HUES48 (cell line): Measurements from ENCODE around the gene BOLA3.
A peak's percentile ranks its signal among the peaks of the same experiment; 100 is the strongest.
"Not testable (repeated sequence)": the region's sequence is repeated elsewhere in the genome, so short reads cannot be mapped to it uniquely, and the experiment has no call there.

Experiments
- H3K27ac ChIP-seq: one replicate; pipeline ENCODE4 v1.7.0; 2013; ENCODE audit warnings: low read depth, low read length, inconsistent platforms
- H3K27me3 ChIP-seq: 2 replicates; pipeline ENCODE4 v1.6.1; 2013; ENCODE audit warnings: mild to moderate bottlenecking, low read length; ENCODE audit not compliant: control insufficient read depth, insufficient read depth
- H3K36me3 ChIP-seq: 2 replicates; pipeline ENCODE4 v1.6.1; 2013; ENCODE audit warnings: low read length; ENCODE audit not compliant: control insufficient read depth, insufficient read depth
- H3K4me1 ChIP-seq: 2 replicates; pipeline ENCODE4 v1.6.1; 2013; ENCODE audit warnings: mild to moderate bottlenecking, low read length; ENCODE audit not compliant: control insufficient read depth, insufficient read depth
- H3K4me3 ChIP-seq: 2 replicates; pipeline ENCODE4 v1.5.1; 2013; ENCODE audit warnings: mild to moderate bottlenecking, low read depth, low read length
- H3K9ac ChIP-seq: 2 replicates; pipeline ENCODE4 v1.6.1; 2013; ENCODE audit warnings: mild to moderate bottlenecking, low read depth, low read length, moderate library complexity
- H3K9me3 ChIP-seq: 2 replicates; pipeline ENCODE4 v1.6.1; 2013; ENCODE audit warnings: low read length; ENCODE audit not compliant: control insufficient read depth, insufficient read depth

Gene BOLA3

GRCh38 chr2:74121846-74122245 is 25.9 kb downstream of the BOLA3 start:
- H3K9ac ChIP-seq, H3K36me3 ChIP-seq, H3K27ac ChIP-seq, H3K27me3 ChIP-seq, H3K4me3 ChIP-seq, H3K4me1 ChIP-seq: not testable (repeated sequence)
- peaks cover 19% of the 10 kb centered on the region for H3K9me3 ChIP-seq

GRCh38 chr2:74119912-74120825 is 27.5 kb downstream of the BOLA3 start:
- Histone ChIP-seq H3K36me3 (no peaks in the 10 kb centered on the region), H3K9me3 (peaks cover 19% of the 10 kb centered on the region), H3K27me3 (peaks cover 9% of the 10 kb centered on the region), H3K4me1 (no peaks in the 10 kb centered on the region), H3K4me3 (peak overlapping the region; percentile 94), H3K27ac (peak overlapping the region; percentile 94), H3K9ac (peak overlapping the region; percentile 94)

- Histone ChIP-seq H3K36me3 (no peaks in the 10 kb centered on the region), H3K4me1 (no peaks in the 10 kb centered on the region), H3K27ac (no peak overlapping the region), H3K9me3 (peaks cover 19% of the 10 kb centered on the region), H3K27me3 (peaks cover 9% of the 10 kb centered on the region), H3K4me3 (peak overlapping the region; percentile 94; the same call in 1 of the 2 replicates), H3K9ac (no peak overlapping the region)
These were observed 28.4 kb downstream of the BOLA3 start for GRCh38 chr2:74119339-74119738.

- Histone ChIP-seq H3K36me3 (no peaks in the 10 kb centered on the region), H3K9me3 (no peaks in the 10 kb centered on the region), H3K27me3 (no peaks in the 10 kb centered on the region), H3K27ac (no peak overlapping the region), H3K9ac (no peak overlapping the region), H3K4me1 (peaks cover 24% of the 10 kb centered on the region), H3K4me3 (no peak overlapping the region)
These were observed 36.3 kb downstream of the BOLA3 start for GRCh38 chr2:74111380-74111779.

- no peak overlapping the region for H3K4me3 ChIP-seq
- H3K27ac ChIP-seq = no peak overlapping the region
- H3K9ac ChIP-seq = no peak overlapping the region
- peaks cover 29% of the 10 kb centered on the region for H3K4me1 ChIP-seq
- H3K27me3 ChIP-seq = no peaks in the 10 kb centered on the region
- no peaks in the 10 kb centered on the region for H3K9me3 ChIP-seq
- no peaks in the 10 kb centered on the region for H3K36me3 ChIP-seq
These were observed 37.2 kb downstream of the BOLA3 start for GRCh38 chr2:74110537-74110936.

GRCh38 chr2:74109551-74109950 is 38.2 kb downstream of the BOLA3 start:
- H3K4me3 ChIP-seq = no peak overlapping the region
- 0 out of 2 replicates have a peak, but pooled peaks cover 7% of the 10 kb centered on the region for H3K36me3 ChIP-seq
- no peaks in the 10 kb centered on the region for H3K27me3 ChIP-seq
- peaks cover 29% of the 10 kb centered on the region for H3K4me1 ChIP-seq
- H3K9ac ChIP-seq = no peak overlapping the region
- H3K9me3 ChIP-seq = no peaks in the 10 kb centered on the region
- H3K27ac ChIP-seq = no peak overlapping the region

- Histone ChIP-seq H3K4me3 (peak overlapping the region; percentile 46), H3K36me3 (peaks cover 16% of the 10 kb centered on the region), H3K27ac (no peak overlapping the region), H3K27me3 (no peaks in the 10 kb centered on the region), H3K9me3 (no peaks in the 10 kb centered on the region), H3K4me1 (peaks cover 29% of the 10 kb centered on the region), H3K9ac (0 out of 2 replicates have a peak overlapping the region, but pooled peaks have one; percentile 2)
These were observed 40.6 kb downstream of the BOLA3 start for GRCh38 chr2:74107071-74107470.

- Histone ChIP-seq H3K36me3 (peaks cover 33% of the 10 kb centered on the region), H3K4me3 (no peak overlapping the region), H3K4me1 (peaks cover 29% of the 10 kb centered on the region), H3K27me3 (no peaks in the 10 kb centered on the region), H3K27ac (no peak overlapping the region), H3K9me3 (no peaks in the 10 kb centered on the region), H3K9ac (no peak overlapping the region)
These were observed 42.3 kb downstream of the BOLA3 start for GRCh38 chr2:74105413-74105812.

- Histone ChIP-seq H3K4me3 (no peak overlapping the region), H3K27ac (no peak overlapping the region), H3K36me3 (peaks cover 38% of the 10 kb centered on the region), H3K9ac (no peak overlapping the region), H3K4me1 (peaks cover 29% of the 10 kb centered on the region), H3K27me3 (no peaks in the 10 kb centered on the region), H3K9me3 (no peaks in the 10 kb centered on the region)
These were observed 42.9 kb downstream of the BOLA3 start for GRCh38 chr2:74104839-74105238.

- Histone ChIP-seq H3K36me3 (peaks cover 49% of the 10 kb centered on the region), H3K4me1 (peaks cover 29% of the 10 kb centered on the region), H3K9ac (no peak overlapping the region), H3K27me3 (no peaks in the 10 kb centered on the region), H3K9me3 (no peaks in the 10 kb centered on the region), H3K4me3 (no peak overlapping the region), H3K27ac (no peak overlapping the region)
These were observed 43.9 kb downstream of the BOLA3 start for GRCh38 chr2:74103763-74104162.

- Histone ChIP-seq H3K27me3 (no peaks in the 10 kb centered on the region), H3K9me3 (no peaks in the 10 kb centered on the region), H3K9ac (no peak overlapping the region), H3K4me3 (no peak overlapping the region), H3K4me1 (peaks cover 16% of the 10 kb centered on the region), H3K27ac (no peak overlapping the region), H3K36me3 (peaks cover 51% of the 10 kb centered on the region)
These were observed 45.2 kb downstream of the BOLA3 start for GRCh38 chr2:74102516-74102915.
